RWPE2 (cell line): ENCODE results near the gene RCL1.

Experiments
- ATAC-seq: fragments of 200-7000 bp; cut with Tn5 transposase; 3 replicates; pipeline ENCODE4 v1.9.1; 2021; ENCODE audit warnings: low read depth
- DNase-seq: peaks from one replicate; pipeline ENCODE4 v3.0.0-alpha.2; 2020; ENCODE audit warnings: low spot score
- H3K27ac ChIP-seq: fragments of 450-650 bp; 2 replicates; pipeline ENCODE4 v1.5.1; 2017; ENCODE audit warnings: mild to moderate bottlenecking; ENCODE audit not compliant: poor library complexity, severe bottlenecking
- H3K27me3 ChIP-seq: fragments of 250-450 bp; sonication (Bioruptor Pico); 2 replicates; pipeline ENCODE4 v1.5.1; 2021; ENCODE audit warnings: mild to moderate bottlenecking, moderate library complexity; ENCODE audit not compliant: insufficient read depth, poor library complexity, severe bottlenecking
- H3K36me3 ChIP-seq: fragments of 250-450 bp; sonication (Bioruptor Pico); 2 replicates; pipeline ENCODE4 v1.5.1; 2020; ENCODE audit warnings: low read depth, mild to moderate bottlenecking, moderate library complexity
- H3K4me1 ChIP-seq: fragments of 250-450 bp; sonication (Bioruptor Pico); 2 replicates; pipeline ENCODE4 v1.5.1; 2021; ENCODE audit warnings: mild to moderate bottlenecking, moderate library complexity; ENCODE audit not compliant: insufficient read depth, poor library complexity, severe bottlenecking
- H3K4me3 ChIP-seq: fragments of 250-450 bp; sonication (Bioruptor Pico); 2 replicates; pipeline ENCODE4 v1.5.1; 2021; ENCODE audit warnings: mild to moderate bottlenecking, moderate library complexity; ENCODE audit not compliant: severe bottlenecking
- H3K9me3 ChIP-seq: fragments of 250-450 bp; sonication (Bioruptor Pico); 2 replicates; pipeline ENCODE4 v1.5.1; 2021; ENCODE audit warnings: mild to moderate bottlenecking, moderate library complexity; ENCODE audit not compliant: severe bottlenecking
- CTCF ChIP-seq: fragments of 450-650 bp; IDR thresholded peaks from one replicate; pipeline ENCODE4 v1.5.1; 2017; ENCODE audit warnings: mild to moderate bottlenecking, moderate library complexity; ENCODE audit not compliant: poor library complexity, severe bottlenecking

The RCL1 gene

GRCh38 chr9:4796530-4796929 is 3.8 kb downstream of the RCL1 start:
- H3K4me1 ChIP-seq, result no peaks in the 10 kb centered on the region
- H3K27ac ChIP-seq, result no peak overlapping the region
- no peak for TF ChIP-seq CTCF
- no peaks in the 10 kb centered on the region for H3K9me3 ChIP-seq
- no peak for ATAC-seq
- H3K4me3 ChIP-seq, result no peak overlapping the region
- H3K36me3 ChIP-seq, result no peaks in the 10 kb centered on the region
- H3K27me3 ChIP-seq, result no peaks in the 10 kb centered on the region
- no peak for DNase-seq

GRCh38 chr9:4796988-4797853 is 4.5 kb downstream of the RCL1 start:
- H3K27ac ChIP-seq, result no peak overlapping the region
- DNase-seq, result no peak
- no peak overlapping the region for H3K4me3 ChIP-seq

GRCh38 chr9:4797854-4798150 is 5.1 kb downstream of the RCL1 start:
- H3K27me3 ChIP-seq, result no peaks in the 10 kb centered on the region
- no peaks in the 10 kb centered on the region for H3K4me1 ChIP-seq
- H3K4me3 ChIP-seq, result no peak overlapping the region
- no peaks in the 10 kb centered on the region for H3K9me3 ChIP-seq
- no peak for TF ChIP-seq CTCF
- ATAC-seq, result no peak
- H3K36me3 ChIP-seq, result no peaks in the 10 kb centered on the region
- DNase-seq, result no peak
- no peak overlapping the region for H3K27ac ChIP-seq

More at GRCh38 chr9:4796988-4797853, 4.5 kb downstream of the RCL1 start:
- no peaks in the 10 kb centered on the region for H3K36me3 ChIP-seq
- TF ChIP-seq CTCF, result peak; percentile 89
- no peak for ATAC-seq
- H3K4me1 ChIP-seq, result no peaks in the 10 kb centered on the region
- H3K9me3 ChIP-seq, result no peaks in the 10 kb centered on the region
- H3K27me3 ChIP-seq, result no peaks in the 10 kb centered on the region

GRCh38 chr9:4798281-4799032 is 5.7 kb downstream of the RCL1 start:
- Histone ChIP-seq H3K4me3 (no peak overlapping the region), H3K9me3 (no peaks in the 10 kb centered on the region), H3K36me3 (no peaks in the 10 kb centered on the region), H3K27me3 (no peaks in the 10 kb centered on the region), H3K27ac (no peak overlapping the region), H3K4me1 (no peaks in the 10 kb centered on the region)
- TF ChIP-seq CTCF, result no peak
- ATAC-seq (no peak), DNase-seq (no peak)

- no peaks in the 10 kb centered on the region for H3K36me3 ChIP-seq
- no peak overlapping the region for H3K4me3 ChIP-seq
- H3K27me3 ChIP-seq, result no peaks in the 10 kb centered on the region
- H3K4me1 ChIP-seq, result no peaks in the 10 kb centered on the region
- ATAC-seq, result no peak
- H3K9me3 ChIP-seq, result no peaks in the 10 kb centered on the region
- H3K27ac ChIP-seq, result no peak overlapping the region
- no peak for TF ChIP-seq CTCF
- DNase-seq, result no peak
These were observed 6.3 kb downstream of the RCL1 start for GRCh38 chr9:4799033-4799430.
